Measurements from ENCODE around the gene SPOCK1.

GRCh38 chr5:137145721-137146120 lies 353.4 kb downstream of the SPOCK1 start:
- TF ChIP-seq CEBPZ (IDR thresholded peaks at IDR 0.05; ENCODE audit: low read length): no peak
- TF ChIP-seq CBFB (CRISPR knock-in tag; IDR thresholded peaks at IDR 0.05): no peak
- TF ChIP-seq MYNN (CRISPR knock-in tag; IDR thresholded peaks at IDR 0.05; ENCODE audit: low read depth): no peak
